IMR-90 (cell line): ENCODE data around the gene MAP3K3. TPM values are rescaled to one million over a fixed set of nuclear protein-coding genes. Genes with fewer than 3 reads are reported as not detected.

Experiments used
- ATAC-seq: fragments of 200-7000 bp; cut with Tn5 transposase; 2 replicates; pipeline ENCODE4 v1.9.1; 2020; ENCODE audit warnings: low read depth, mild to moderate bottlenecking, moderate library complexity
- BruUV-seq: library from RNA; stranded (reverse); fragments of 400-500 nt; replicated peaks from 2 replicates; lab custom pipeline; 2021; lab: Mats Ljungman, UMichigan
- CTCF ChIA-PET: fragments of 300-600 bp; formaldehyde crosslinking; extraction: SDS; loops from one replicate; lab custom pipeline; 2021; ENCODE audit warnings: antibody characterized with exemption; lab: Yijun Ruan, JAX
- POLR2A ChIA-PET: fragments of 300-600 bp; sonication (Branson Sonifier 250); formaldehyde crosslinking; loops from one replicate; lab custom pipeline; 2022; ENCODE audit warnings: antibody characterized with exemption; ENCODE audit not compliant: unreplicated experiment; lab: Charles Lee
- DNase-seq: peaks from one replicate; pipeline ENCODE4 v3.0.0; 2013
- H2AFZ ChIP-seq: replicated peaks from 2 replicates; pipeline ENCODE3; 2013; ENCODE audit warnings: low read length, mild to moderate bottlenecking; ENCODE audit not compliant: poor library complexity
- H2AK5ac ChIP-seq: 2 replicates; pipeline ENCODE4 v1.6.1; 2013; ENCODE audit warnings: low read depth, low read length, inconsistent platforms
- H2AK9ac ChIP-seq: replicated peaks from 2 replicates; pipeline ENCODE3; 2013; ENCODE audit warnings: mild to moderate bottlenecking, low read depth, low read length, moderate library complexity; ENCODE audit not compliant: poor library complexity
- H2BK120ac ChIP-seq: 2 replicates; pipeline ENCODE4 v1.6.1; 2013; ENCODE audit warnings: low read depth, low read length, inconsistent platforms
- H2BK15ac ChIP-seq: 3 replicates; pipeline ENCODE4 v1.6.1; 2013; ENCODE audit warnings: low read depth, low read length, inconsistent platforms
- H2BK20ac ChIP-seq: 2 replicates; pipeline ENCODE4 v1.6.1; 2013; ENCODE audit warnings: low read depth, mild to moderate bottlenecking, inconsistent platforms, low read length, moderate library complexity
- H2BK5ac ChIP-seq: 2 replicates; pipeline ENCODE4 v1.6.1; 2013; ENCODE audit warnings: mild to moderate bottlenecking, low read depth, low read length, inconsistent platforms; ENCODE audit not compliant: poor library complexity, severe bottlenecking
- H3K14ac ChIP-seq: replicated peaks from 2 replicates; pipeline ENCODE4 v1.6.1; 2013; ENCODE audit warnings: low read depth, low read length, inconsistent platforms
- H3K18ac ChIP-seq: 2 replicates; pipeline ENCODE4 v1.6.1; 2013; ENCODE audit warnings: low read depth, low read length, control low read depth
- H3K23ac ChIP-seq: 2 replicates; pipeline ENCODE4 v1.6.1; 2013; ENCODE audit warnings: low read depth, low read length, inconsistent platforms
- H3K27ac ChIP-seq: 2 replicates; pipeline ENCODE4 v1.5.1; 2013; ENCODE audit warnings: mild to moderate bottlenecking, control low read depth, low read length; ENCODE audit not compliant: insufficient read depth
- H3K27me3 ChIP-seq: 2 replicates; pipeline ENCODE4 v1.6.1; 2013; ENCODE audit warnings: low read length; ENCODE audit not compliant: control insufficient read depth, insufficient read depth
- H3K36me3 ChIP-seq: 2 replicates; pipeline ENCODE4 v1.6.1; 2013; ENCODE audit warnings: low read length, mixed read lengths; ENCODE audit not compliant: control insufficient read depth, insufficient read depth
- H3K4ac ChIP-seq: 2 replicates; pipeline ENCODE4 v1.6.1; 2013; ENCODE audit warnings: low read depth, low read length, inconsistent platforms
- H3K4me1 ChIP-seq: 2 replicates; pipeline ENCODE4 v1.6.1; 2013; ENCODE audit warnings: low read length, mixed read lengths; ENCODE audit not compliant: control insufficient read depth, insufficient read depth
- H3K4me2 ChIP-seq: 2 replicates; pipeline ENCODE4 v1.6.1; 2013; ENCODE audit warnings: low read depth, mild to moderate bottlenecking, control low read depth, low read length, moderate library complexity
- H3K4me3 ChIP-seq: 2 replicates; pipeline ENCODE4 v1.5.1; 2013; ENCODE audit warnings: low read depth, mild to moderate bottlenecking, control low read depth, low read length, moderate library complexity; ENCODE audit not compliant: insufficient read depth
- H3K56ac ChIP-seq: 2 replicates; pipeline ENCODE4 v1.6.1; 2013; ENCODE audit warnings: low read length, inconsistent platforms; ENCODE audit not compliant: insufficient read depth; ENCODE audit errors: extremely low read depth
- H3K79me1 ChIP-seq, 2 experiments: 2 replicates each; pipeline ENCODE4 v1.6.1; 2013; ENCODE audit warnings: low read length in 2 of 2, inconsistent platforms in 1 of 2, low read depth in 1 of 2
- H3K9ac ChIP-seq: 2 replicates; pipeline ENCODE4 v1.6.1; 2013; ENCODE audit warnings: low read depth, low read length, control low read depth
- H3K9me1 ChIP-seq: 2 replicates; pipeline ENCODE4 v1.6.1; 2013; ENCODE audit warnings: low read length, inconsistent platforms; ENCODE audit not compliant: insufficient read depth
- H3K9me3 ChIP-seq: 2 replicates; pipeline ENCODE4 v1.6.1; 2013; ENCODE audit warnings: low read length; ENCODE audit not compliant: control insufficient read depth, insufficient read depth
- H4K20me1 ChIP-seq: 2 replicates; pipeline ENCODE4 v1.6.1; 2013; ENCODE audit warnings: low read length, inconsistent platforms; ENCODE audit not compliant: insufficient read depth
- H4K5ac ChIP-seq: 2 replicates; pipeline ENCODE4 v1.6.1; 2013; ENCODE audit warnings: mild to moderate bottlenecking, low read depth, low read length, control low read depth
- H4K8ac ChIP-seq, 2 experiments: 2 replicates each; pipeline ENCODE4 v1.6.1; 2013; ENCODE audit warnings: low read depth in 2 of 2, low read length in 2 of 2, control low read depth in 1 of 2, inconsistent platforms in 1 of 2
- H4K91ac ChIP-seq: 2 replicates; pipeline ENCODE4 v1.6.1; 2013; ENCODE audit warnings: low read depth, low read length, inconsistent platforms; ENCODE audit not compliant: insufficient read depth
- CEBPB ChIP-seq: IDR thresholded peaks from 2 replicates; pipeline ENCODE4 v1.6.1; 2012; ENCODE audit warnings: low read depth, low read length, improper control_type of control experiment
- CHD1 ChIP-seq: IDR thresholded peaks from 2 replicates; pipeline ENCODE4 v1.6.1; 2012; ENCODE audit warnings: low read depth, low read length, improper control_type of control experiment
- CTCF ChIP-seq: conservative IDR thresholded peaks from 2 replicates; pipeline ENCODE4 v1.5.1; 2012; ENCODE audit warnings: mild to moderate bottlenecking, low read depth, low read length, improper control_type of control experiment
- MXI1 ChIP-seq: IDR thresholded peaks from 2 replicates; pipeline ENCODE4 v1.6.1; 2012; ENCODE audit warnings: low read depth, mild to moderate bottlenecking, low read length, moderate library complexity, borderline replicate concordance
- RAD21 ChIP-seq: IDR thresholded peaks from 2 replicates; pipeline ENCODE4 v1.6.1; 2012; ENCODE audit warnings: low read length, improper control_type of control experiment
- RCOR1 ChIP-seq: IDR thresholded peaks from 2 replicates; pipeline ENCODE4 v1.6.1; 2012; ENCODE audit warnings: mild to moderate bottlenecking, low read length, improper control_type of control experiment; ENCODE audit not compliant: insufficient replicate concordance
- RFX5 ChIP-seq: IDR thresholded peaks from 2 replicates; pipeline ENCODE4 v1.8.0; 2012; ENCODE audit warnings: low read depth, mild to moderate bottlenecking, low read length, moderate library complexity
- WGBS, 2 experiments: methylation state at CpG; one replicate each; pipeline versions ENCODE4 v1.1.5 to v1.1.7; 2013; ENCODE audit warnings: missing lambda C conversion rate in 2 of 2; ENCODE audit not compliant: insufficient read length in 1 of 2; ENCODE audit errors: extremely low coverage in 2 of 2; 5-methylcytosine and 5-hydroxymethylcytosine counted together
- dilution Hi-C: fragments of 300-500 bp; cut with HindIII; formaldehyde crosslinking; loops from one replicate; pipeline ENCODE4 v1.14.3; 2018; ENCODE audit warnings: low sequenced_read_pairs; ENCODE audit not compliant: unreplicated experiment
- in situ Hi-C: fragments of 300-500 bp; cut with MboI; formaldehyde crosslinking; loops from 3 replicates; pipeline ENCODE4 v1.14.3; 2019; ENCODE audit warnings: low sequenced_read_pairs, inconsistent platforms, mixed read lengths
- intact Hi-C: fragments of 100-400 bp; cut with micrococcal nuclease; formaldehyde crosslinking; loops from 2 replicates; pipeline ENCODE4 v1.10.0; 2022
- polyA plus RNA-seq, 3 experiments: library from polyadenylated mRNA; depleted of rRNA; stranded (reverse); fragments of >200 nt; gene quantifications; 2 replicates each; pipeline ENCODE4 v1.2.3, GENCODE V29; 2012; ENCODE audit warnings: low replicate concordance in 1 of 3
- total RNA-seq: library from RNA; depleted of rRNA; stranded (reverse); fragments of >200 nt; gene quantifications from 2 replicates; pipeline ENCODE4 v1.2.3, GENCODE V29; 2012
- TF ChIP-seq, protein P1 (sequence below): fragments of 150-350 bp; IDR thresholded peaks from 2 replicates; pipeline ENCODE4 v1.6.1; 2016; ENCODE audit warnings: low read depth, mild to moderate bottlenecking, low read length, moderate library complexity, borderline replicate concordance
- TF ChIP-seq, protein P2 (sequence below): fragments of 150-350 bp; IDR thresholded peaks from 2 replicates; pipeline ENCODE4 v1.6.1; 2017; ENCODE audit warnings: mild to moderate bottlenecking, antibody characterized with exemption, low read length, low read depth

MAP3K3 gene
- total and polyA plus RNA-seq, 2 of the 4 experiments (the other 2 are of a cell fraction): 19.1 to 25.6 TPM

- H3K36me3 ChIP-seq: peaks cover 54% of the 10 kb centered on the region
Measured at GRCh38 chr17:63689479-63689878, 67.3 kb downstream of the MAP3K3 start.

More at GRCh38 chr17:63689479-63689878, 67.3 kb downstream of the MAP3K3 start:
- Histone ChIP-seq H4K5ac (no peak overlapping the region), H2BK5ac (no peak overlapping the region), H2BK120ac (no peak overlapping the region), H3K4me1 (no peaks in the 10 kb centered on the region), H2BK20ac (no peak overlapping the region), H3K18ac (no peak overlapping the region), H3K9me1 (peaks cover 6% of the 10 kb centered on the region; the same call in 1 of the 2 replicates), H3K4ac (no peak overlapping the region), H3K79me1 (no peaks in the 10 kb centered on the region; a peak in 1 of 4 replicates), H2AFZ (no peak overlapping the region), H2BK15ac (no peak overlapping the region), H3K4me2 (no peak overlapping the region), H3K14ac (no peak overlapping the region), H2AK5ac (no peak overlapping the region), H3K9ac (no peak overlapping the region), H4K20me1 (no peaks in the 10 kb centered on the region; the same call in 1 of the 2 replicates), H3K56ac (no peak overlapping the region), H3K27ac (no peak overlapping the region), H3K4me3 (no peak overlapping the region), H3K9me3 (no peaks in the 10 kb centered on the region), H3K23ac (no peak overlapping the region), H3K27me3 (no peaks in the 10 kb centered on the region), H2AK9ac (no peak overlapping the region), H4K91ac (no peak overlapping the region), H4K8ac (no peak overlapping the region)
- ATAC-seq (no peak), DNase-seq (no peak)
- in situ Hi-C loops (no loop called here), intact Hi-C loops (loop anchor here (10.0 kb wide), 1 partner anchor 45 kb away; no protein-coding TSS in a partner anchor), dilution Hi-C loops (no loop called here)
- no TSS peak for BruUV-seq
- 97% methylated on average over 11 of the region's 14 CpGs; no CpG with 5 or more reads in 1 of the 2 experiments for WGBS, 2 experiments
- ChIA-PET POLR2A (no interaction called here), CTCF (no interaction called here)
- TF ChIP-seq CTCF (no peak), RCOR1 (no peak), MXI1 (no peak), CHD1 (no peak), RFX5 (no peak), RAD21 (no peak), CEBPB (no peak)
- TF ChIP-seq, protein P1, sequence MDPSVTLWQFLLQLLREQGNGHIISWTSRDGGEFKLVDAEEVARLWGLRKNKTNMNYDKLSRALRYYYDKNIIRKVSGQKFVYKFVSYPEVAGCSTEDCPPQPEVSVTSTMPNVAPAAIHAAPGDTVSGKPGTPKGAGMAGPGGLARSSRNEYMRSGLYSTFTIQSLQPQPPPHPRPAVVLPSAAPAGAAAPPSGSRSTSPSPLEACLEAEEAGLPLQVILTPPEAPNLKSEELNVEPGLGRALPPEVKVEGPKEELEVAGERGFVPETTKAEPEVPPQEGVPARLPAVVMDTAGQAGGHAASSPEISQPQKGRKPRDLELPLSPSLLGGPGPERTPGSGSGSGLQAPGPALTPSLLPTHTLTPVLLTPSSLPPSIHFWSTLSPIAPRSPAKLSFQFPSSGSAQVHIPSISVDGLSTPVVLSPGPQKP: no peak
- TF ChIP-seq, protein P2, sequence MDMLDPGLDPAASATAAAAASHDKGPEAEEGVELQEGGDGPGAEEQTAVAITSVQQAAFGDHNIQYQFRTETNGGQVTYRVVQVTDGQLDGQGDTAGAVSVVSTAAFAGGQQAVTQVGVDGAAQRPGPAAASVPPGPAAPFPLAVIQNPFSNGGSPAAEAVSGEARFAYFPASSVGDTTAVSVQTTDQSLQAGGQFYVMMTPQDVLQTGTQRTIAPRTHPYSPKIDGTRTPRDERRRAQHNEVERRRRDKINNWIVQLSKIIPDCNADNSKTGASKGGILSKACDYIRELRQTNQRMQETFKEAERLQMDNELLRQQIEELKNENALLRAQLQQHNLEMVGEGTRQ: no peak
